ENCODE measurements around the gene MPC1.
"Not testable (repeated sequence)": the region's sequence is repeated elsewhere in the genome, so short reads cannot be mapped to it uniquely, and the experiment has no call there.

MPC1 gene

DNA sequence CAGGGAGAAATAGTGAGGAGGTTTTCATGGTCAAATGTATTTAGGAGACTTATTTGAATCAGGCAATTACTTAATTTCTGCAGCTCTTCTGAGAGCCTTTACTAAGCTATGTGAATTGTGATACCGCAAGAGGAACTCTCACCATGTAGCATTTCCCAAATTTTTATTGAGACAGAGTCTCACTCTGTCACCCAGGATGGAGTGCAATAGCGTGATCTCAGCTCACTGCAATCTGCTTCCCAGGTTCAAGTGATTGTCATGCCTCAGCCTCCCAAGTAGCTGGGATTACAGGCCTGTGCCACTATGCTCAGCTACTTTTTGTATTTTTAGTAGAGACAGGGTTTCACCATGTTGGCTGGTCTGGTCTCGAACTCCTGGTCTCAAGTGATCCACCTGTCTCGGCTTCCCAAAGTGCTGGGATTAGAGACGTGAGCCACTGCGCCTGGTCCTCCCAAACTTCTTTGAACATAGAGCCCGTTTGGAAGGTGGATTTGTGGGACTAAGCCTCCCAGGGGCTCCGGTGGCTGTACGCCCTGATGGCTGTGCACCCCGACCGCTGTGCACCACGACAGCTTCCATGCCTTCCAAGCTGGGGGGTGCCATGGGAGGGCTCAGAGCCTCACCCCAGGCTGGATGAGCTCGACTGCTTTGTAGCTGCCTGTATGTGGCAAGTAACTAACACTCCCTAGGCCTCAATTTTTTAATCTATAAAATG lies 5.7 kb upstream of the MPC1 start:
- no peak overlapping the region for H3K4me3 ChIP-seq (ENCODE audit: low read depth, low read length)
- no peak for TF ChIP-seq CTCF (IDR thresholded peaks at IDR 0.05; ENCODE audit: low read depth, low read length)

GRCh38 chr6:166387642-166388289 lies 5.0 kb upstream of the MPC1 start:
- TF ChIP-seq CTCF (IDR thresholded peaks at IDR 0.05; ENCODE audit: low read depth, low read length) = no peak
- no peak overlapping the region for H3K4me3 ChIP-seq (ENCODE audit: low read depth, low read length)

DNA sequence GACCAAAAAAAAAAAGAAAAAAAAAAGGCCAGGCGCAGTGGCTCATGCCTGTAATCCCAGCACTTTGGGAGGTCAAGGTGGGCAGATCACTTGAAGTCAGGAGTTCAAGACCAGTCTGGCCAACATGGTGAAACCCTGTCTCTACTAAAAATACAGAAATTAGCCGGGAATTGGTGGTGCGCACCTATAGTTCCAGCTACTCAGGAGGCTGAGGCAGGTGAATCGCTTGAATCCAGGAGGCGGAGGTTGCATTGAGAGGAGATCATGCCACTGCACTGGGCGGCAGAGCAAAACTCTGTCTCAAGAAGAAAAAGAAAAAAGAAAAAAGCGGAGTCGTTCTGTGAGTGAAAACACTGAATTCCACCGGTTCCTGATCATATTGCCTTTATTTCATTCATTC lies 4.4 kb upstream of the MPC1 start:
- not testable (repeated sequence) for H3K4me3 ChIP-seq (ENCODE audit: low read depth, low read length)

- no peak for TF ChIP-seq CTCF (IDR thresholded peaks at IDR 0.05; ENCODE audit: low read depth, low read length)
- no peak overlapping the region for H3K4me3 ChIP-seq (ENCODE audit: low read depth, low read length)
These were observed 3.4 kb upstream of the MPC1 start for GRCh38 chr6:166386111-166386510.

DNA sequence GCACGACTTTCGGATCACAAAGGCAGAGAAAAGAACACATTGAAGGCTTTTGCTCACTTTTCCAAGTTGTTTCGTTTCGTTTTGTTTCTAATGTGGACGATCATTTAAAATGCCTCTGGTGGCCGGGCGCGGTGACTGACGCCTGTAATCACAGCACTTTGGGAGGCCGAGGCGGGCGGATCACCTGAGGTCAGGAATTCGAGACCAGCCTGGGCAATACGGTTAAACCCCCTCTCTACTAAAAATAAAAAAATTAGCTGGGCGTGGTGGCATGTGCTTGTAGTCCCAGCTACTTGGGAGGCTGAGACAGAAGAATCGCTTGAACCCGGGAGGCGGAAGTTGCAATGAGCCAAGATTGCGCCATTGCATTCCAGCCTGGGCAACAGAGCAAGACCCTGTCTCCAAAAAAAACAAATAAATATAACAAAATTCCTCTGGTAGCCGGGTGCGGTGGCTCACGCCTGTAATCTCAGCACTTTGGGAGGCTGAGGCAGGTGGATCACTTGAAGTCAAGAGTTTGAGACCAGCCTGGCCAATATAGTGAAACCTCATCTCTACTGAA lies 1.1 kb upstream of the MPC1 start:
- H3K4me3 ChIP-seq (ENCODE audit: low read depth, low read length) = peak overlapping the region; percentile 79

GRCh38 chr6:166382500-166382932 lies 224 bp downstream of the MPC1 start:
- no peak for TF ChIP-seq CTCF (IDR thresholded peaks at IDR 0.05; ENCODE audit: low read depth, low read length)
- H3K4me3 ChIP-seq (ENCODE audit: low read depth, low read length) = peak overlapping the region; percentile 79

DNA sequence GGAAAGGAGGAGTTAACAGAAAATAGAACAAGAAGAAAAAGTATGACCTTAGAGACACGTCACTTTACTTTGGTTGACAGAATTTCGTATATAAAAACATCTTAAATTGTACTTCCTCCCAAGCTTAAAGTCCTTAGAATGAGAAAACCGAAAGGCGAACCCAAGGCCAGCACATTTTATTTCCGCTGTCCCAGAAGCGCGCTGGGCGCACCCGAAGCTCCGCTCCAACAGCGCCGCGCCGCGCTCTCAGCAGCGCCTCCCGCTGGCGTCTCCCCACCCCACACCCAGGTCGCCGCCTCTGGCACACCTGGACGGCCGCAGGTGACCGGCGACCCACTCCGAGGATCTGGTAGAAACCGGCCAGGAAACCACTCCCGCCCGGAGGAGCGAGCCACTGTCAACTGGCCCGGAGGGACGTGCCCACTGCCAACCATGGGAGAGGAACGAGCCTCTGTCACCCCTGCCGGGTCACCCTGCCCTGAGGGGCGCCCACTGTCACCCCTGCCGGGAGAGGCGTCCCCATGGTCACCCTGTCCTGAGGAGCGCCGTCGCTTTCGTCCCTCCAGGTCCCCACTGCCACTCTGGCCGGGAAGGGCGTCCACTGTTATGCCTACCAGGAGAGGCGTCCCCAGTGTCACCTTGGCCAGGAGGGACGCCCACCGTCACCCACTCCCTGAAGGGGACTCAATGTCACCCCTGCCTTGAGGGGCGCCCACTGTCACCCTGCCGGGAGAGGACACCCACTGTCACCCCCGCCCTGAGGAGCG lies 824 bp downstream of the MPC1 start:
- H3K4me3 ChIP-seq (ENCODE audit: low read depth, low read length) = peak overlapping the region; percentile 79
- peak; percentile 60 for TF ChIP-seq CTCF (IDR thresholded peaks at IDR 0.05; ENCODE audit: low read depth, low read length)

DNA sequence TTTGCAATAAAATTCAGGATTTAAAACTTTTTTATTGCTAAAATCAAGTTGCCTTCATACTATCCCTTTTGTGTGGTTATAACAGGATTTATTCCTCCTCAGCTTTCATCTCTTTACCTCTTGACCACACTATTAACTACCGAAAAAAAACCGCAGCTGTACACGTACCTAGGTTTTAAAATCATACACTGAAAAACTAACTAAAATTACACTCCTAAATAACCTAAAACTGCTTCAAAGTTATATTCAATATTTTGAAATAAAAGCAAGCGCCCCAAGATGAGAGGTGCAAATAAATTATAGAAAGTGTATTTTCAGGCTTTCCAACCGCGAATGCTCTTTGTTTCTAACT lies 1.4 kb downstream of the MPC1 start:
- peak overlapping the region; percentile 79 for H3K4me3 ChIP-seq (ENCODE audit: low read depth, low read length)
- TF ChIP-seq CTCF (IDR thresholded peaks at IDR 0.05; ENCODE audit: low read depth, low read length) = no peak

Data from WI38 (cell line).